ENCODE measurements around the gene ZNF695.
"Not testable (repeated sequence)": the region's sequence is repeated elsewhere in the genome, so short reads cannot be mapped to it uniquely, and the experiment has no call there.

Gene ZNF695

GRCh38 chr1:247043406-247043805 lies 35.5 kb upstream of the ZNF695 start:
- Histone ChIP-seq H3K36me3 (peaks cover 4 to 22% (median 19%) of the 10 kb centered on the region in 3 donors), H3K4me3 (no peak overlapping the region), H3K27ac (no peak overlapping the region), H3K4me1 (no peaks in the 10 kb centered on the region), H3K9me3 (peaks cover 0 to 57% (median 43%) of the 10 kb centered on the region in 3 donors), H3K27me3 (no peaks in the 10 kb centered on the region)
- no peak for DNase-seq
- intact Hi-C loops (cut with DNase I; ENCODE audit: low total_unique reads): no loop called here
- TF ChIP-seq, protein P1, sequence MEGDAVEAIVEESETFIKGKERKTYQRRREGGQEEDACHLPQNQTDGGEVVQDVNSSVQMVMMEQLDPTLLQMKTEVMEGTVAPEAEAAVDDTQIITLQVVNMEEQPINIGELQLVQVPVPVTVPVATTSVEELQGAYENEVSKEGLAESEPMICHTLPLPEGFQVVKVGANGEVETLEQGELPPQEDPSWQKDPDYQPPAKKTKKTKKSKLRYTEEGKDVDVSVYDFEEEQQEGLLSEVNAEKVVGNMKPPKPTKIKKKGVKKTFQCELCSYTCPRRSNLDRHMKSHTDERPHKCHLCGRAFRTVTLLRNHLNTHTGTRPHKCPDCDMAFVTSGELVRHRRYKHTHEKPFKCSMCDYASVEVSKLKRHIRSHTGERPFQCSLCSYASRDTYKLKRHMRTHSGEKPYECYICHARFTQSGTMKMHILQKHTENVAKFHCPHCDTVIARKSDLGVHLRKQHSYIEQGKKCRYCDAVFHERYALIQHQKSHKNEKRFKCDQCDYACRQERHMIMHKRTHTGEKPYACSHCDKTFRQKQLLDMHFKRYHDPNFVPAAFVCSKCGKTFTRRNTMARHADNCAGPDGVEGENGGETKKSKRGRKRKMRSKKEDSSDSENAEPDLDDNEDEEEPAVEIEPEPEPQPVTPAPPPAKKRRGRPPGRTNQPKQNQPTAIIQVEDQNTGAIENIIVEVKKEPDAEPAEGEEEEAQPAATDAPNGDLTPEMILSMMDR (IDR thresholded peaks at IDR 0.05): peak in 1 of 2 experiments; percentile 12

DNA sequence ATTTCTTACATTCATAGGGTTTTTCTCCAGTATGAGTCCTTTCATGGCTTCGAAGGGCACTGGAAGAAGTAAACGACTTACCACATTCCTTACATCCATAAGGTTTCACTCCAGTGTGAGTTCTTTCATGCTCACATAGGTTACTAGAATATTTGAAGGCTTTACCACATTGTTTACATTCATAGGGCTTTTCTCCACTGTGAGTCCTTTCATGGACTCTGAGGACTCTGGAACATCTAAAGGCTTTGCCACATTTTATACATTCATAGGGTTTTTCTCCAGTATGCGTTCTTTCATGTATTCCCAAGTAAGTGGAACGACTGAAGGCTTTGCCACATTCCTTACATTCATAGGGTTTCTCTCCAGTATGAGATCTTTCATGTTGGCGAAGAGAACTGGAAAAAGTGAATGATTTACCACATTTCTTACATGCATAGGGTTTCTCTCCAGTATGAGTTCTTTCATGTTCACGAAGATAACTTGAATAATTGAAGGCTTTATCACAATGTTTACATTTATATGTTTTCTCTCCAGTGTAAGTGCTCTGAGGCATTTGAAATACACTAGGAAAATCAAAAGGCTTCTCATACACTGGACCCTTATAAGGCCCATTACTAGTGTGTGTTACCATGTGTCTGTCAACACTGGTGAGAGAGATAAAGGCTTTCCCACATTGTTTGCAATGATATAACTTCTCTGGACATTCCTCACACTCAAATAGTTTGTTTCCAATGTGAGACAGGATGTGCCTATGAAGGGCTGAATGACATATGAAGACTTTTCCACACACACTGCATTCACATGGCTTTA lies 29.9 kb upstream of the ZNF695 start:
- DNase-seq: no peak
- H3K4me3 ChIP-seq: no peak overlapping the region
- peaks cover 33 to 75% (median 62%) of the 10 kb centered on the region in 3 donors for H3K36me3 ChIP-seq
- TF ChIP-seq, protein P1 (IDR thresholded peaks at IDR 0.05): no peak
- no peaks in the 10 kb centered on the region for H3K27me3 ChIP-seq
- H3K27ac ChIP-seq: no peak overlapping the region
- no peaks in the 10 kb centered on the region for H3K4me1 ChIP-seq
- peaks cover 0 to 84% (median 57%) of the 10 kb centered on the region in 3 donors for H3K9me3 ChIP-seq
- intact Hi-C loops (cut with DNase I; ENCODE audit: low total_unique reads): no loop called here

DNA sequence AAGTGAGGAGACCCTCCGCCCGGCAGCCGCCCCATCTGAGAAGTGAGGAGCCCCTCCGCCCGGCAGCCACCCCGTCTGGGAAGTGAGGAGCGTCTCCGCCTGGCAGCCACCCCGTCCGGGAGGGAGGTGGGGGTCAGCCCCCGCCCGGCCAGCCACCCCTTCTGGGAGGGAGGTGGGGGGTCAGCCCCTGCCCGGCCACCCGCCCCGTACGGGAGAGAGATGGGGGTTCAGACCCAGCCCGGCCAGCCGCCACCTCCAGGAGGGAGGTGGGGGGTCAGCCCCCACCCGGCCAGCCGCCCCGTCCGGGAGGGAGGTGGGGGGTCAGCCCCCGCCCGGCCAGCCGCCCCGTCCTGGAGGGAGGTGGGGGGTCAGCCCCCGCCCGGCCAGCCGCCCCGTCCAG lies 24.4 kb upstream of the ZNF695 start:
- H3K27me3 ChIP-seq; H3K27ac ChIP-seq; H3K4me3 ChIP-seq; DNase-seq; H3K4me1 ChIP-seq; intact Hi-C loops (cut with DNase I; ENCODE audit: low total_unique reads): not testable (repeated sequence)
- H3K9me3 ChIP-seq: peaks cover 5 to 88% (median 50%) of the 10 kb centered on the region in 3 donors
- H3K36me3 ChIP-seq: peaks cover 18 to 42% (median 32%) of the 10 kb centered on the region in 3 donors

- H3K4me3 ChIP-seq; DNase-seq; intact Hi-C loops (cut with DNase I; ENCODE audit: low total_unique reads); H3K4me1 ChIP-seq; H3K36me3 ChIP-seq; H3K27me3 ChIP-seq; H3K27ac ChIP-seq: not testable (repeated sequence)
- peaks cover 4 to 59% (median 33%) of the 10 kb centered on the region in 3 donors for H3K9me3 ChIP-seq
Observed at GRCh38 chr1:247024658-247025057, 16.8 kb upstream of the ZNF695 start.

DNA sequence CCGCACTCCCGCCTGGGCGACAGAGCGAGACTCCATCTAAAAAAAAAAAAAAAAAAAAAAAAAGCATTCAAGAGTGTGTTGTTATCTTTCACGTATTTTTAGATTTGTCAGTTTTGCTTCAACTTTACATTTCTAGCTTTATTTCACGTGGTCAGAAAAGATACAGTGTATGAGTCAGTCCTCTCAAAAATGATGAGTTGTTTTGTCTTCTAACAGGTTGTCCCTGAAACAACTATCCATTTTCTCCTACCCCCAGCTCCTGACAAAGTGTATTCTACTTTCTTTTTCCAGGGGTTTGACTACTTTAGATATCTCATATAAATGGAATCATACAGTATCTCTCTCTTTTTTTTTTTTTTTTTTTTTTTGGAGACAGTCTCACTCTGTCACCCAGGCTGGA lies 5.5 kb upstream of the ZNF695 start:
- TF ChIP-seq, protein P1 (IDR thresholded peaks at IDR 0.05): no peak
- DNase-seq: no peak
- H3K4me3 ChIP-seq: no peak overlapping the region
- H3K4me1 ChIP-seq: no peaks in the 10 kb centered on the region
- intact Hi-C loops (cut with DNase I; ENCODE audit: low total_unique reads): no loop called here
- H3K27me3 ChIP-seq: no peaks in the 10 kb centered on the region
- H3K27ac ChIP-seq: no peak overlapping the region
- no peaks in the 10 kb centered on the region for H3K36me3 ChIP-seq
- peaks cover 0 to 11% (median 7%) of the 10 kb centered on the region in 3 donors for H3K9me3 ChIP-seq

GRCh38 chr1:247008406-247008799 lies 546 bp upstream of the ZNF695 start:
- TF ChIP-seq, protein P1 (IDR thresholded peaks at IDR 0.05): no peak
- H3K4me1 ChIP-seq: peaks cover 0 to 13% (median 5%) of the 10 kb centered on the region in 4 donors
- no peak overlapping the region for H3K27ac ChIP-seq
- H3K36me3 ChIP-seq: no peaks in the 10 kb centered on the region
- H3K9me3 ChIP-seq: peaks cover 0 to 29% (median 7%) of the 10 kb centered on the region in 3 donors
- peak overlapping the region in 1 of 2 donors; percentile 62 for H3K4me3 ChIP-seq
- no peak for DNase-seq
- intact Hi-C loops (cut with DNase I; ENCODE audit: low total_unique reads): no loop called here
- no peaks in the 10 kb centered on the region for H3K27me3 ChIP-seq

GRCh38 chr1:247004081-247004480 lies 3.8 kb downstream of the ZNF695 start:
- H3K27me3 ChIP-seq; intact Hi-C loops (cut with DNase I; ENCODE audit: low total_unique reads); H3K36me3 ChIP-seq; H3K27ac ChIP-seq; H3K4me3 ChIP-seq; DNase-seq: not testable (repeated sequence)
- H3K9me3 ChIP-seq: peaks cover 0 to 18% (median 7%) of the 10 kb centered on the region in 3 donors
- peaks cover 0 to 13% (median 5%) of the 10 kb centered on the region in 4 donors for H3K4me1 ChIP-seq
